OCI-LY7 (cell line): ENCODE results near the gene CCDC178.

Experiments
- CTCF ChIP-seq: fragments of 200-600 bp; sonication (generic); conservative IDR thresholded peaks from 2 replicates; pipeline ENCODE4 v1.5.1; 2014; ENCODE audit warnings: mild to moderate bottlenecking, antibody characterized with exemption, low read length, moderate library complexity, mixed read lengths
- EZH2phosphoT487 ChIP-seq: fragments of 200-600 bp; sonication (generic); IDR thresholded peaks from 2 replicates; pipeline ENCODE4 v1.6.1; 2018; ENCODE audit warnings: low read depth, borderline replicate concordance, mild to moderate bottlenecking, mixed run types, antibody characterized with exemption, low read length, moderate library complexity, mixed read lengths

GRCh38 chr18:32891130-32891529, 549.4 kb downstream of the CCDC178 start:
- no peak for TF ChIP-seq EZH2phosphoT487
- no peak for TF ChIP-seq CTCF
